ENCODE results near the gene FBN2.

DNA sequence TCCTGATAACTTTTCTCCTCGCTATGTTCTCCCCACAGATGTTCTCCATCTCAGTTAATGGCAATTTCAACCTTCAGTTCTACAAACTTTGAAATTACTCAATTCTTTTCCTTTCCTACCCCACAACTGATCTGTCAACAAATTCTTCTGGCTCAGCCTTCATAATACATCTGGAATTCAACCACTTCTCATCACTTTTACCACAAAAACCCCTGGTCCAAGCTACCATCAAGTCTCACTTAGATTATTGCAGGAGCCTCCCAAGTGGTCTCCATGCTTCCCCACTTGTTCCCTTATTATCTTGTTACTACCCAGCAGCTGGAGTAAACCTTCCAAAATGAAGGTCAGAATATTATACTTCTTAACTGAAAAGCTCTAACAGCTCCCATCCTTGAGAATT, 110.1 kb downstream of the FBN2 start:
- TF ChIP-seq, protein P1, sequence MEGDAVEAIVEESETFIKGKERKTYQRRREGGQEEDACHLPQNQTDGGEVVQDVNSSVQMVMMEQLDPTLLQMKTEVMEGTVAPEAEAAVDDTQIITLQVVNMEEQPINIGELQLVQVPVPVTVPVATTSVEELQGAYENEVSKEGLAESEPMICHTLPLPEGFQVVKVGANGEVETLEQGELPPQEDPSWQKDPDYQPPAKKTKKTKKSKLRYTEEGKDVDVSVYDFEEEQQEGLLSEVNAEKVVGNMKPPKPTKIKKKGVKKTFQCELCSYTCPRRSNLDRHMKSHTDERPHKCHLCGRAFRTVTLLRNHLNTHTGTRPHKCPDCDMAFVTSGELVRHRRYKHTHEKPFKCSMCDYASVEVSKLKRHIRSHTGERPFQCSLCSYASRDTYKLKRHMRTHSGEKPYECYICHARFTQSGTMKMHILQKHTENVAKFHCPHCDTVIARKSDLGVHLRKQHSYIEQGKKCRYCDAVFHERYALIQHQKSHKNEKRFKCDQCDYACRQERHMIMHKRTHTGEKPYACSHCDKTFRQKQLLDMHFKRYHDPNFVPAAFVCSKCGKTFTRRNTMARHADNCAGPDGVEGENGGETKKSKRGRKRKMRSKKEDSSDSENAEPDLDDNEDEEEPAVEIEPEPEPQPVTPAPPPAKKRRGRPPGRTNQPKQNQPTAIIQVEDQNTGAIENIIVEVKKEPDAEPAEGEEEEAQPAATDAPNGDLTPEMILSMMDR (conservative IDR thresholded peaks at IDR 0.05; ENCODE audit: low read depth, low read length): no peak
- no peak for TF ChIP-seq EZH2 (IDR thresholded peaks at IDR 0.05; ENCODE audit: borderline replicate concordance, low read depth, low read length, poor library complexity, severe bottlenecking)

All from A673 (cell line).